Non-pigmented ciliary epithelial cell (primary cell): Measurements from ENCODE around the gene HTD2.
"Not testable (repeated sequence)": the region's sequence is repeated elsewhere in the genome, so short reads cannot be mapped to it uniquely, and the experiment has no call there.

Experiments
- DNase-seq: peaks from one replicate; pipeline ENCODE4 v3.0.0-alpha.2; 2010; ENCODE audit warnings: low read depth

HTD2 gene

GRCh38 chr3:58305882-58306711 lies at the start of gene HTD2, which contains the start of gene RPP14:
Gene HTD2 (plus strand): TSS chr3:58306520. CDS start chr3:58317614, 11,094 bp downstream.
Gene RPP14 (plus strand): TSS chr3:58306245. CDS start chr3:58310330, 4,085 bp downstream.
- DNase-seq: peak; percentile 89

GRCh38 chr3:58258392-58259055 lies 47.8 kb upstream of the HTD2 start:
- DNase-seq: no peak

- peak; percentile 63 for DNase-seq
Measured at GRCh38 chr3:58260261-58260731, 46.0 kb upstream of the HTD2 start.

- no peak for DNase-seq
Measured at GRCh38 chr3:58260733-58261132, 45.6 kb upstream of the HTD2 start.

- DNase-seq: no peak
Measured at GRCh38 chr3:58261954-58262666, 44.2 kb upstream of the HTD2 start.

- DNase-seq: no peak
Measured at GRCh38 chr3:58266577-58266976, 39.7 kb upstream of the HTD2 start.

GRCh38 chr3:58267543-58267942 lies 38.8 kb upstream of the HTD2 start:
- DNase-seq: not testable (repeated sequence)

- no peak for DNase-seq
Measured at GRCh38 chr3:58269356-58269755, 37.0 kb upstream of the HTD2 start.

GRCh38 chr3:58270485-58270884 lies 35.8 kb upstream of the HTD2 start:
- DNase-seq: no peak

GRCh38 chr3:58271901-58272501 lies 34.3 kb upstream of the HTD2 start:
- peak; percentile 67 for DNase-seq

GRCh38 chr3:58272891-58273290 lies 33.4 kb upstream of the HTD2 start:
- no peak for DNase-seq

- not testable (repeated sequence) for DNase-seq
Measured at GRCh38 chr3:58273362-58273761, 33.0 kb upstream of the HTD2 start.

- DNase-seq: no peak
Measured at GRCh38 chr3:58274027-58274614, 32.2 kb upstream of the HTD2 start.

- DNase-seq: no peak
Measured at GRCh38 chr3:58281069-58281468, 25.3 kb upstream of the HTD2 start.

GRCh38 chr3:58285334-58285733 lies 21.0 kb upstream of the HTD2 start:
- DNase-seq: no peak

GRCh38 chr3:58287354-58287753 lies 19.0 kb upstream of the HTD2 start:
- DNase-seq: no peak

GRCh38 chr3:58288011-58288728 lies 18.1 kb upstream of the HTD2 start:
- no peak for DNase-seq

GRCh38 chr3:58288964-58289613 lies 17.2 kb upstream of the HTD2 start:
- DNase-seq: not testable (repeated sequence)

GRCh38 chr3:58290446-58290845 lies 15.9 kb upstream of the HTD2 start:
- DNase-seq: not testable (repeated sequence)

GRCh38 chr3:58291671-58292338 lies 14.5 kb upstream of the HTD2 start:
- DNase-seq: no peak
